HepG2 (cell line): ENCODE results near the gene YY1AP1. TPM values are rescaled to one million over a fixed set of nuclear protein-coding genes. Genes with fewer than 3 reads are reported as not detected.

Source experiments
- ATAC-seq: fragments of 200-7000 bp; cut with Tn5 transposase; 3 replicates; pipeline ENCODE4 v1.9.1; 2020; ENCODE audit warnings: mild to moderate bottlenecking, moderate library complexity
- BruUV-seq: library from RNA; stranded (reverse); fragments of 400-500 nt; replicated peaks from 2 replicates; lab custom pipeline; 2021; lab: Mats Ljungman, UMichigan
- CTCF ChIA-PET: fragments of 300-600 bp; formaldehyde crosslinking; extraction: SDS; loops from one replicate; lab custom pipeline; 2021; ENCODE audit warnings: low total read pairs, inconsistent platforms, low intra/inter-chr PET ratio; lab: Yijun Ruan, JAX
- POLR2A ChIA-PET: fragments of 350-600 bp; sonication (Branson Sonifier 250); formaldehyde crosslinking; loops from one replicate; lab custom pipeline; 2020; ENCODE audit warnings: antibody characterized with exemption, inconsistent platforms; lab: Yijun Ruan, JAX
- DNase-seq: peaks from one replicate; pipeline ENCODE4 v3.0.0-alpha.2; 2015; ENCODE audit warnings: low spot score
- FAIRE-seq: peaks from 3 replicates; lab custom pipeline; 2011; peaks lifted over from hg19 to GRCh38; lab: Jason Lieb, UNC
- H2AFZ ChIP-seq: one replicate; pipeline ENCODE4 v1.6.1; 2011; ENCODE audit warnings: low read length, inconsistent platforms
- H3K27ac ChIP-seq: fragments of 300-600 bp; 3 replicates; pipeline ENCODE4 v1.8.0; 2011; ENCODE audit warnings: mixed run types, mild to moderate bottlenecking, mixed read lengths, low read length, inconsistent platforms; ENCODE audit not compliant: insufficient read depth; ENCODE audit errors: extremely low read length
- H3K27me3 ChIP-seq, 2 experiments: fragments of 200-600 bp in 1 of 2; 2 replicates in 1 of 2; 3 replicates in 1 of 2; pipeline versions ENCODE4 v1.6.0 to v1.8.0; 2011; ENCODE audit warnings: low read length in 2 of 2, mild to moderate bottlenecking in 2 of 2, moderate library complexity in 2 of 2, inconsistent platforms in 1 of 2; ENCODE audit not compliant: insufficient read depth in 2 of 2, control insufficient read depth in 1 of 2
- H3K36me3 ChIP-seq, 2 experiments: fragments of 200-600 bp in 1 of 2; replicated peaks in 1 of 2; 2 replicates in 1 of 2; 3 replicates in 1 of 2; pipeline versions ENCODE4 v1.5.1 to v1.8.0; 2011; ENCODE audit warnings: low read length in 2 of 2, inconsistent platforms in 1 of 2; ENCODE audit not compliant: insufficient read depth in 2 of 2, control insufficient read depth in 1 of 2
- H3K4me1 ChIP-seq: 2 replicates; pipeline ENCODE4 v1.5.1; 2012; ENCODE audit warnings: low read length, inconsistent platforms; ENCODE audit not compliant: insufficient read depth
- H3K4me2 ChIP-seq: 2 replicates; pipeline ENCODE4 v1.6.0; 2011; ENCODE audit warnings: low read depth, low read length, inconsistent platforms
- H3K4me3 ChIP-seq, 3 experiments: fragments of 200-600 bp in 1 of 3; sonication (generic), shearing (Covaris generic) in 1 of 3; replicated peaks in 1 of 3; 2 replicates each; pipeline ENCODE4 v1.5.1; 2011 to 2016; ENCODE audit warnings: low read length in 3 of 3, inconsistent platforms in 2 of 3, low read depth in 2 of 3, mild to moderate bottlenecking in 2 of 3, control low read depth in 1 of 3, mixed read lengths in 1 of 3; ENCODE audit not compliant: insufficient read depth in 1 of 3
- H3K79me2 ChIP-seq: one replicate; pipeline ENCODE4 v1.6.1; 2011; ENCODE audit warnings: low read length, inconsistent platforms; ENCODE audit not compliant: insufficient read depth
- H3K9ac ChIP-seq: 2 replicates; pipeline ENCODE4 v1.6.0; 2011; ENCODE audit warnings: mild to moderate bottlenecking, low read depth, low read length, inconsistent platforms; ENCODE audit not compliant: insufficient read depth
- H3K9me3 ChIP-seq: 2 replicates; pipeline ENCODE4 v1.5.1; 2012; ENCODE audit warnings: mild to moderate bottlenecking, low read length
- H4K20me1 ChIP-seq: 2 replicates; pipeline ENCODE4 v1.6.0; 2011; ENCODE audit warnings: inconsistent platforms, mild to moderate bottlenecking, low read length, moderate library complexity; ENCODE audit not compliant: insufficient read depth
- AGO2 ChIP-seq: fragments of 200-400 bp; formaldehyde crosslinking; optimal IDR thresholded peaks from 2 replicates; pipeline ENCODE3; 2017; ENCODE audit warnings: mild to moderate bottlenecking, low read depth, low read length, moderate library complexity
- KDM2A ChIP-seq: sonication (generic); formaldehyde crosslinking; IDR thresholded peaks from 2 replicates; pipeline ENCODE4 v1.4.0; 2020; ENCODE audit warnings: low read depth, missing genetic modification reagents, borderline replicate concordance
- MAFF ChIP-seq: IDR thresholded peaks from 2 replicates; pipeline ENCODE4 v1.6.1; 2011; ENCODE audit warnings: low read depth, low read length, improper control_type of control experiment
- MTA3 ChIP-seq: sonication (generic); formaldehyde crosslinking; IDR thresholded peaks from 2 replicates; pipeline ENCODE4 v1.4.0; 2020; ENCODE audit warnings: missing genetic modification reagents
- RBM22 ChIP-seq: fragments of 200-400 bp; formaldehyde crosslinking; optimal IDR thresholded peaks from 2 replicates; pipeline ENCODE3; 2017; ENCODE audit warnings: mild to moderate bottlenecking, low read length, moderate library complexity
- SNAI1 ChIP-seq: sonication (generic); formaldehyde crosslinking; IDR thresholded peaks from 2 replicates; pipeline ENCODE4 v1.5.0; 2020; ENCODE audit warnings: mild to moderate bottlenecking, missing genetic modification reagents, borderline replicate concordance
- SRSF4 ChIP-seq: fragments of 200-400 bp; formaldehyde crosslinking; IDR thresholded peaks from one replicate; pipeline ENCODE4 v1.6.1; 2018; ENCODE audit warnings: mild to moderate bottlenecking, low read depth, low read length, moderate library complexity; ENCODE audit not compliant: poor library complexity, severe bottlenecking
- ZFP36L1 ChIP-seq: sonication (generic); formaldehyde crosslinking; IDR thresholded peaks from 2 replicates; pipeline ENCODE4 v1.8.0; 2022; ENCODE audit warnings: mild to moderate bottlenecking, missing genetic modification reagents, moderate library complexity
- ZNF24 ChIP-seq: fragments of 450-650 bp; IDR thresholded peaks from 2 replicates; pipeline ENCODE4 v1.6.1; 2017; ENCODE audit warnings: antibody characterized with exemption, mild to moderate bottlenecking
- ZNF773 ChIP-seq: sonication (generic); formaldehyde crosslinking; IDR thresholded peaks from 2 replicates; pipeline ENCODE4 v1.4.0; 2020; ENCODE audit warnings: missing genetic modification reagents, borderline replicate concordance
- ZSCAN25 ChIP-seq: sonication (generic); formaldehyde crosslinking; IDR thresholded peaks from 2 replicates; pipeline ENCODE4 v1.8.0; 2022; ENCODE audit warnings: mild to moderate bottlenecking, missing genetic modification reagents
- WGBS: methylation state at CpG from one replicate; pipeline ENCODE4 v1.1.6; 2017; ENCODE audit warnings: low lambda C conversion rate; 5-methylcytosine and 5-hydroxymethylcytosine counted together
- in situ Hi-C: cut with HindIII; loops from 2 replicates; pipeline ENCODE4 v1.10.0; 2017; ENCODE audit warnings: low pct_unique_long_range_greater_than_20kb; ENCODE audit not compliant: extremely low pct_ligation_motif_present
- intact Hi-C: fragments of 100-400 bp; cut with micrococcal nuclease; formaldehyde crosslinking; loops from one replicate; pipeline ENCODE4 v1.10.0; 2022; ENCODE audit not compliant: unreplicated experiment
- polyA plus RNA-seq, 8 experiments: library from polyadenylated mRNA; depleted of rRNA in 3 of 8; stranded (reverse) in 7 of 8; unstranded in 1 of 8; fragments of >200 nt; fragmentation: Illumina TruSeq in 4 of 8; extraction: Trizol in 4 of 8; gene quantifications; 2 replicates each; pipeline versions ENCODE4 v1.2.1 to v1.2.3, GENCODE V29; 2011 to 2016; ENCODE audit warnings: low read depth in 4 of 8, missing spikeins in 1 of 8, mixed read lengths in 1 of 8; ENCODE audit not compliant: insufficient read depth in 1 of 8
- total RNA-seq, 5 experiments: library from RNA; depleted of rRNA; stranded (reverse); fragments of >200 nt; fragmentation: Illumina TruSeq; extraction: Trizol; gene quantifications; 2 replicates each; pipeline ENCODE4 v1.2.3, GENCODE V29; 2016; ENCODE audit warnings: low read depth in 1 of 5
- TF ChIP-seq, protein P1 (sequence below): sonication (generic); formaldehyde crosslinking; IDR thresholded peaks from 2 replicates; pipeline ENCODE4 v1.4.0; 2020; ENCODE audit warnings: missing genetic modification reagents
- TF ChIP-seq, protein P2 (sequence below): sonication (generic); formaldehyde crosslinking; conservative IDR thresholded peaks from 2 replicates; pipeline ENCODE4 v1.8.1; 2023; ENCODE audit warnings: missing genetic modification reagents
- TF ChIP-seq, protein P3 (sequence below): sonication (generic); formaldehyde crosslinking; IDR thresholded peaks from 2 replicates; pipeline ENCODE4 v1.5.0; 2020; ENCODE audit warnings: missing genetic modification reagents
- TF ChIP-seq, protein P4 (sequence below): IDR thresholded peaks from 2 replicates; pipeline ENCODE4 v1.6.1; 2016; ENCODE audit warnings: low read depth, control low read depth

Gene YY1AP1
- total and polyA plus RNA-seq, 2 of the 13 experiments (the other 11 are each of a cell fraction or from before 2014, with no cell fraction given): 28.5 to 69.4 TPM

DNA sequence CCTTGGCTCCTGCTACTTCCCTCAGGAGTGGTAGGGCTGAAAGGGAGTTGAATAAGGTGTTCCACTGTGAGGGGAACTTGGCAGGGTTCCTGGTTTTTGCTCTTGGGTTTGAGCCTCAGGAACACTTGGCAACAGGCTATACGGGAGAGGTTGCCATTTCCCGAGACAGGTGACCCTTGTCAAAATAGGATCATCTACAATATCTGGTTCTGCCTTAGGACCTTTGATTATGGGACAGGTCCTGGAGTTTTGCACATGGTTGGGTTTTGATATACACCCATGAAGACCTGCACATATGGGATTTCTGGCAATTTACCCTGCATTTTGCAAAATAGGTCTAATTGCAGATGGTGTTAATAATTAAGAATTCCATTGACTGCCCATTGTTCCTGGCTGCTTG is 31.1 kb downstream of the YY1AP1 start (continued):
- TF ChIP-seq, protein P1, sequence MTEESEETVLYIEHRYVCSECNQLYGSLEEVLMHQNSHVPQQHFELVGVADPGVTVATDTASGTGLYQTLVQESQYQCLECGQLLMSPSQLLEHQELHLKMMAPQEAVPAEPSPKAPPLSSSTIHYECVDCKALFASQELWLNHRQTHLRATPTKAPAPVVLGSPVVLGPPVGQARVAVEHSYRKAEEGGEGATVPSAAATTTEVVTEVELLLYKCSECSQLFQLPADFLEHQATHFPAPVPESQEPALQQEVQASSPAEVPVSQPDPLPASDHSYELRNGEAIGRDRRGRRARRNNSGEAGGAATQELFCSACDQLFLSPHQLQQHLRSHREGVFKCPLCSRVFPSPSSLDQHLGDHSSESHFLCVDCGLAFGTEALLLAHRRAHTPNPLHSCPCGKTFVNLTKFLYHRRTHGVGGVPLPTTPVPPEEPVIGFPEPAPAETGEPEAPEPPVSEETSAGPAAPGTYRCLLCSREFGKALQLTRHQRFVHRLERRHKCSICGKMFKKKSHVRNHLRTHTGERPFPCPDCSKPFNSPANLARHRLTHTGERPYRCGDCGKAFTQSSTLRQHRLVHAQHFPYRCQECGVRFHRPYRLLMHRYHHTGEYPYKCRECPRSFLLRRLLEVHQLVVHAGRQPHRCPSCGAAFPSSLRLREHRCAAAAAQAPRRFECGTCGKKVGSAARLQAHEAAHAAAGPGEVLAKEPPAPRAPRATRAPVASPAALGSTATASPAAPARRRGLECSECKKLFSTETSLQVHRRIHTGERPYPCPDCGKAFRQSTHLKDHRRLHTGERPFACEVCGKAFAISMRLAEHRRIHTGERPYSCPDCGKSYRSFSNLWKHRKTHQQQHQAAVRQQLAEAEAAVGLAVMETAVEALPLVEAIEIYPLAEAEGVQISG: no peak
- TF ChIP-seq SNAI1 (no peak), RBM22 (peak; percentile 38), AGO2 (no peak)
- TF ChIP-seq, all 625 proteins: peak for 4

DNA sequence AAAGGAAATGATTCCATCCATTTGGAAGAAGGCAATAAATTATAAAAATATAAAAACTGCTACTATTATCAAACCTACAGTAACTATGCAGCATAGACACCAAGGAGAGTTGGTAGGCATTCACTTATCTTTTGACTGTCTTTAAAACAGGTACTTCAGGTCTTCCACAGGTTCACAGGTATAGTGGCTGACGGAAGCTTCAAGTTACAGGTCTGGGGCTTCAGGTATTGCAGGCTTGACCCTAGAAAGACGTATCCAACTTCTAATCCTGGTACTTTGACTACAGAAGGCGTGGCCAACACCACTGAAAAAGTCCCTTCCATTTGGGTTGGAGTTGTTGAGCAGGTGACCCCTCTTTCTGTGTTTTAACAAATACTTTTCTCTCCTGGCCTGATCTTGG is 35.6 kb downstream of the YY1AP1 start:
- in situ Hi-C loops (no loop called here), intact Hi-C loops (no loop called here)
- Histone ChIP-seq H3K4me1 (peaks cover 21% of the 10 kb centered on the region), H3K9me3 (0 out of 2 replicates have a peak, but pooled peaks cover 3% of the 10 kb centered on the region), H3K9ac (no peak overlapping the region), H3K27ac (no peak overlapping the region), H3K79me2 (no peaks in the 10 kb centered on the region), H2AFZ (no peak overlapping the region), H3K4me3 (no peak overlapping the region), H3K36me3 (no peaks in the 10 kb centered on the region), H3K4me2 (no peak overlapping the region), H4K20me1 (no peaks in the 10 kb centered on the region), H3K27me3 (no peaks in the 10 kb centered on the region; a peak in 1 of 5 replicates)
- ATAC-seq (no peak), FAIRE-seq (no peak), DNase-seq (no peak)
- no TSS peak for BruUV-seq
- CTCF ChIA-PET: no interaction called here
- POLR2A ChIA-PET: no interaction called here
- WGBS: 61% methylated on average over 3 of the region's 3 CpGs
- TF ChIP-seq MAFF (no peak), MTA3 (CRISPR knock-in tag) (no peak), ZFP36L1 (CRISPR knock-in tag) (no peak), ZSCAN25 (no peak), ZNF24 (no peak), ZNF773 (CRISPR knock-in tag) (no peak), SRSF4 (no peak), KDM2A (CRISPR knock-in tag) (no peak)
- TF ChIP-seq, protein P2, sequence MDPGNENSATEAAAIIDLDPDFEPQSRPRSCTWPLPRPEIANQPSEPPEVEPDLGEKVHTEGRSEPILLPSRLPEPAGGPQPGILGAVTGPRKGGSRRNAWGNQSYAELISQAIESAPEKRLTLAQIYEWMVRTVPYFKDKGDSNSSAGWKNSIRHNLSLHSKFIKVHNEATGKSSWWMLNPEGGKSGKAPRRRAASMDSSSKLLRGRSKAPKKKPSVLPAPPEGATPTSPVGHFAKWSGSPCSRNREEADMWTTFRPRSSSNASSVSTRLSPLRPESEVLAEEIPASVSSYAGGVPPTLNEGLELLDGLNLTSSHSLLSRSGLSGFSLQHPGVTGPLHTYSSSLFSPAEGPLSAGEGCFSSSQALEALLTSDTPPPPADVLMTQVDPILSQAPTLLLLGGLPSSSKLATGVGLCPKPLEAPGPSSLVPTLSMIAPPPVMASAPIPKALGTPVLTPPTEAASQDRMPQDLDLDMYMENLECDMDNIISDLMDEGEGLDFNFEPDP (CRISPR knock-in tag): no peak
- TF ChIP-seq, protein P3, sequence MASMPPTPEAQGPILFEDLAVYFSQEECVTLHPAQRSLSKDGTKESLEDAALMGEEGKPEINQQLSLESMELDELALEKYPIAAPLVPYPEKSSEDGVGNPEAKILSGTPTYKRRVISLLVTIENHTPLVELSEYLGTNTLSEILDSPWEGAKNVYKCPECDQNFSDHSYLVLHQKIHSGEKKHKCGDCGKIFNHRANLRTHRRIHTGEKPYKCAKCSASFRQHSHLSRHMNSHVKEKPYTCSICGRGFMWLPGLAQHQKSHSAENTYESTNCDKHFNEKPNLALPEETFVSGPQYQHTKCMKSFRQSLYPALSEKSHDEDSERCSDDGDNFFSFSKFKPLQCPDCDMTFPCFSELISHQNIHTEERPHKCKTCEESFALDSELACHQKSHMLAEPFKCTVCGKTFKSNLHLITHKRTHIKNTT (CRISPR knock-in tag): no peak
- TF ChIP-seq, protein P4, sequence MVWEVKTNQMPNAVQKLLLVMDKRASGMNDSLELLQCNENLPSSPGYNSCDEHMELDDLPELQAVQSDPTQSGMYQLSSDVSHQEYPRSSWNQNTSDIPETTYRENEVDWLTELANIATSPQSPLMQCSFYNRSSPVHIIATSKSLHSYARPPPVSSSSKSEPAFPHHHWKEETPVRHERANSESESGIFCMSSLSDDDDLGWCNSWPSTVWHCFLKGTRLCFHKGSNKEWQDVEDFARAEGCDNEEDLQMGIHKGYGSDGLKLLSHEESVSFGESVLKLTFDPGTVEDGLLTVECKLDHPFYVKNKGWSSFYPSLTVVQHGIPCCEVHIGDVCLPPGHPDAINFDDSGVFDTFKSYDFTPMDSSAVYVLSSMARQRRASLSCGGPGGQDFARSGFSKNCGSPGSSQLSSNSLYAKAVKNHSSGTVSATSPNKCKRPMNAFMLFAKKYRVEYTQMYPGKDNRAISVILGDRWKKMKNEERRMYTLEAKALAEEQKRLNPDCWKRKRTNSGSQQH (CRISPR knock-in tag): no peak
